HG02763 (cell line): ENCODE measurements around the gene CDH4.

Experiments used
- ATAC-seq: cut with Tn5 transposase; IDR thresholded peaks from one replicate; pipeline ENCODE4 v1.9.1; 2021; ENCODE audit warnings: mild to moderate bottlenecking, moderate library complexity; ENCODE audit not compliant: unreplicated experiment

Gene CDH4

DNA sequence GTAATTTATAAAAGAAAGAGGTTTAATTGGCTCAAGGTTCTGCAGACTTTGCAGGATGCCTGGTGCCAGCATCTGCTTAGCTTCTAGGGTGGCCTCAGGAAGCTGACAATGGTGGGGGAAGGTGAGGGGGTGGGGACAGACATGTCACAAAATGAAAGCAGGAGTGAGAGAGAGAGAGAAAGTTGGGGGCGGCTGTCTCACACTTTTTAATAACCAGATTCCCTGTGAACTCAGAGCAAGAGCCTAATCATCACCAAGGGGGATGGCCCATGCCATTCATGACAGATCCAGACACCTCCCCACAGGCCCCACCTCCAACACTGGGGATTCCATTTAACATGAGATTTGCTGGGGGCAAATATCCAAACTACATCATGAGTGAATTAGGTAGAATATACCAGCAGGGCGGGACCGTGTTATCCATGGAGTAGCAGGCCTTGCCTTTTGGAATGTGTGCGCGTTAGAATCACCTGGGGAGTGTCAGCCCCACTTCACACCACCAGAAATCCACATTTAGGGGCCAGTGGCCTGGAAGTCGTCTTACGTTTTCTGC is 258.8 kb downstream of the CDH4 start:
- no peak for ATAC-seq

DNA sequence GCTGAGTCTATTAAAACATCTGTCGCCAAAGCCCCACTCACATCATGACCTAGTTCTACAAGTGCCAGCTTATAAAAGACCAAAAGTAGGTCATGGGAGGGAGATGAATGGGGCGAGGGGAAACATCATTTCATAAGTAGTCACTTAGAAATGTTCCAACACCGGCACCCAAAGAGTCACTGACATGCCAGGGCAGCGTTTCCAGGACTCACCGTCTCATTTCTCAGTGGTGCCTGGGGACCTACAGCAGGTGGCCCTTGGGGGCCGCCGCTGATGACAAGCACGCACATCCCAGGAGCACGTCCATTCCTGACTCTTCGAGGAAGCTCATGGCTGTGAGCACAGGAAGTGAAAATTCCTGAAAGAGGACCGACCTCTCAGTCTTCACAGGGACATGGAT is 260.4 kb downstream of the CDH4 start:
- ATAC-seq: no peak

DNA sequence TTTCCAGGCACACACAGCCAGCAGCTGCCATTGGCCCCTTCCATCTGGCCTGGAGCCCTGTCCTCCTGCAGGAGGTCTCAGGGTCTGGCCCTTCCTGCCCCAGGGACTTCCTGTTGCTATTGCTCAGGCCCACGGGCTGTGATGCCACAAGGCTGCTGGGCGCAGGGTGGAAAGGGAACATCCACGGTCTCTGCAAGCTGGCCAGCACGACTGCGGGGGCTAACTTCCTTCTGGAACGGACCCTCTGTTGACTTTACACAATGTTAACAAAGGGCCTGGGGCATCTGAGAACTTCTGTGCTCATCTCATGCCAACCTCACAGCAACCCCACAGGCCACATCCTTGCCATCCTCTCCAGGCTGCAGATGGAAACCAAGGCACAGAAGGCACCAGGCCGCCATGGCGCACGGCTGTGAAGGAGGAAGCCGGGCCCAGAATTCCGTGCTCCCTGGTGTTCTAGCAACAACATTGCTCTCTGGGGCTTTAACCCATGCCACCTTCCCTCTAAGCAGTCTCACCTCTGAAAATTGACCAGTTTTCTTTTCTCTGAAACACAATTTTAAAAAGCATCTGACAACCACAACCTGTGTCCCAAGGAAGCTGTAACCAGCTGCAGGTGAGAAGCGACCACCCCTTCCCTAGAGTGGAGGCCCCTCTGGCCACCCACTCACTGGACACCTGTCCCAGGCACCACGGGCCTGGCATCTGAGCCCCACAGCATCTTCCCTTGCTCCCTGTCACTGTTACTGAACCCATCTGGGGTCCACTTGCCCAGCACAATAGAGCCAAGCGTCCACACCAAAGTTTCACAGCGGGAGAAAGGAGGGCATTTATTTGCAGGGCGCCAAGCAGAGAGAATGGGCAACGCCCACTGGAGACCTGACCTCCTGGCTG is 261.3 kb downstream of the CDH4 start:
- ATAC-seq: no peak

DNA sequence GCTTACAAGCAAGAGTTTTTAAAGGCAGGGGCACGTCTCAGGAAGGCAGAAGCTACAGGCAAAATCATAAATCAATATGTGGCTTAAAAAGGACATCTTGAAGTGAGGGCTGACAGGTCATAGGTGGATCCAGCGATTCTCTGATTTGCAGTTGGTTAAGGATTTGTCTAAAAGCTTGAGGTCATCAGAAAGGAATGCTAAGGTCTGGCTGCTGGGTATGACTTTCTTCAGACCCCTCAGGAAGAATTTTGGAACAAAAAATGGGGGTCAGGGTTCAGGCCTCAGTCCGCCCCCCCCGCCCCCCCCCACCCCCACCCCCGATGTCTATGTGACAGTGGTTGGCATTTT is 261.9 kb downstream of the CDH4 start:
- ATAC-seq: no peak

DNA sequence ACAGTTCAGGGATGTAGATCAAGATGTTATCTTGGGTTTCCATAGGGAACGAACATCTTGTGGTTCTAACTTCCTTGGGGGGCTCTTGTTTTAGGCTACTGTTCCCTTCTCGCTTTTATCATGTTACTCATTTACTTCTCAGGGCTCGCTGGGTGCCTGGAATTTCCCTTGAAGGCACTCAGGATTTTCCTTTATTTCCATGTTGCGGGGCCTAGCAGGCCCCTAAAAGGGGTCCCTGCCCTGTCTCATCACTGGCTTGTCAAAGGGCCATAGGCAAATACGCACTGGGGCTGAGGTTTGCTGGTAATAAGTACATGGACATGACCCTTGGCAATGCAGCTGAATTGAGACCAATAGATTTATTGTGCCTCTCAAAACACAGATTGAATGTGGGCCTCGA is 262.3 kb downstream of the CDH4 start:
- ATAC-seq: no peak

DNA sequence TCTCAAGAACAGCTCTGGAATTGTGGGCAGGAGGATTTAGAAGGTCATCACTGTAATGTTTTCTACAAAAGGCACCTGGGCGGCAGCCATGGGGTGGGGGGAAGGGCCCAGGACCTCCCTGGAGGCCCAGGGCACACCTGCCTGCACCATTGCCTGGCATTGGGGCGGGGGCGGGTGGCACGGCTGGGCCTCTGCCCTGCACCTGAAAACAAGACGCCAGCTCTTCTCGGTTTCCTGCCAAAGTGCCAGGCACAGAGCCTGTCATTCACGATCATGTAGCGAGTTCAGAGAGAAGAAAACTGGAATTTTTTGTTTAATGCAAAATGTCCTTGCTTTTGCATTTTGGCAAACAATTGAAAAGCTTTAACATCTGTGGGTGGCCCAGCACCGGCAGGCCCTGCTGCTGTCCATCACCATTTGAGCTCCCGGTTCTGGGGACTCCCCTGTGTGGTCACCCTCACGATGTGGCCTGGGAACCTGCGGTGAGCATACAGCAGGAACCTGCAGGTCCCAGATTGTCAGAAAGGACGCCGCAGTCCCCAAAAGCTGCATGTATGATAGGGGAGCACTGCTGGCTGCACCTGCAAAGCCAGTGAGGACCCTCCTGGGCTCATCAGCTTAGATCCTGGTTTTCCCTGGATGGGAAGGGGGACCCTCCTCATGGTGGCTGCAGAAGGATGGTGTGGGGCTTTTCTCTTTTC is 262.9 kb downstream of the CDH4 start:
- no peak for ATAC-seq

DNA sequence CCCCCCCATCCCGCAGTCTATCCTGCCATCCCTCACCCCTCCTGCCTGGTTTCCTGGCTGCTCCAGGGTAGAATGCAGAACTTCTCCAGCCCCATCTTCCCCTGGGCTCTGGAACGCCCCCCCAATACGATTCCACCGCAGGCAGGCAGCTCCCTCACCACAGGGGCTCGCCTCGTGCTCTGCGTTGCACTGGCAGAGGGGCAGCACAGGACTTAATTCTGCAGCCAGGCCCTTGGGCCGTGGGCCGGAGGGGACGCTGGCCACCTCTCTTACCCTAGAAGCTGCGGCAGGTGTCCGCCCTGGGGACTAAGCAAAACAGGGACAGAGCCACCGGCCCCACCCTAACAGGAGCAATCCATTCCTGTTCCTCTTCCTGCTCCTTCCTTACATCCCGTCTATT is 263.9 kb downstream of the CDH4 start:
- ATAC-seq: no peak

DNA sequence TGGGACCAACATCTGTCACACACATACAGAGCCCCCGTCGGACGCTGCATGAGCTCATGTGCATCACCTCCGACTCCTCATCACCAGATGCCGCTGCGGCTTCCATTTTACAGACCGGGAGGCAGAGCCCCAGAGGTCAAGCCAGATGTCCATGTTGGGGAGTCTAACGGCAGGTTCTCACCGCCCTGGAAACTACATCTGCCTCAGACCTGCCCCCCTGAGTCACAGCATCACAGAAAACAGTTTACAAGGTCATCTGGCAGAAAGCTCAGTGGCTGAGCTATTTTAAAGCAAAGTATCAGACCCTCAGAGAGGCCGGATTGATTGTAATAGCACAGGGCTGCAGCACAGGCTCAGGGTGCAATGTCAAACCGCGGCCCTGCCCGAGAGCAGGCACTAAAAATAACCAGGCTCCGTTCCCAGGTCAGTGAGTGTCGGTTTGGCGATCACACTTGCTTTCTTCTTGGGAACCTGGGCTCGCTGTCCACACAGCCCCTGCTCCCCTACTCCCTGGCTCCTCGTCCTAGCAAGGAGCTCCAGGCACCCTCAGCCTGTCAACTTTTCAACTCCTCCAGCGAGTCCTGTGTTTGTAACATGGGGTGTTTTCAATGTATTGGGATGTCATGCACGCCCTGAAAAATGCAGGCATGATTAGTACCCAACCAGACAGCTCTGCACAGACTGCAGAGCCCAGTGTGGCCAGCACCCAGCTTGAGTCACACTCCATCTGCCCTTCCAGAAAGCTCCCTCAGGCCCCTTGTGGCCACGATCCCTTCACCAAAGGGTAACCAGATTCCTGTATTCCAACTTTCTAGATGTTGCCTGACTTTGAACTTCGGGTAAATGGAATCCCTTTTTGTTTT is 264.5 kb downstream of the CDH4 start:
- ATAC-seq: no peak

DNA sequence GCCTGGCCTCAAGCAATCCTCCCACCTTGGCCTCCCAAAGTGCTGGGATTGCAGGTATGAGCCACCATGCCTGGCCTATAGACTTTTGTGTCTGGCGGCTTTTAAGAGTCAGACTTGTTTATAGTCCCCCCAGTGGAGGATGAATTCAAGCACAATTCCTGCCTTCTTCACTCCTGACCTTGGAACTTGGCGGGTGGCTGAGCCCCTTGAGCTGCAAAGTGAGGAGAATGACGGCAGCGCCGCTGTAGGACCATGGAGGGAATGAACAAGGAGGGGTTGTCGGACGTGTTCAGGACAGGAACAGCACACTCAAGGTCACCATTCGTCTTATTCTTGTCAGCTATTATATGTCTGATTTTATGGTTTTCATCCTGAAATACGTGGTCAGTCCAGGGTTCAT is 265.4 kb downstream of the CDH4 start:
- ATAC-seq: no peak

DNA sequence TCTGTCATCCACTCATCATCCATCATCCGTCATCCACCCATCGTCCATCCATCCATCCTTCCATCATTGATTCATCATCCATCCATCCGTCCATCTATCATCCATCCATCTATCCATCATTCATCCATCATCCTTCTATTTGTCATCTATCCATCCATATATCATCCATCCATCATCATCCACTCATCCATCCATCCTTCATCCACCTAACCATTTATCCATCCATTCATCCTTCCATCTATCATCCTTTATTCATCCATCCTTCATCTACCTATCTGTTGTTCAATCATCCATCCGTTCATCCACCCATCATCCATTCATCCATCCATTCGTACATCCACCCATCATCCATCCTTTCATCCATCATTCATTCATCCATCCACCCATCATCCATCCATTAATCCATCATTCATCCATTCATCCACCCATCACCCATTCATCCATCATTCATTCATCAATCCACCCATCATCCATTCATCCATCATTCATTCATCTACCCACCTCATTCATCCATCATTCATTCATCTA is 266.4 kb downstream of the CDH4 start:
- no peak for ATAC-seq

DNA sequence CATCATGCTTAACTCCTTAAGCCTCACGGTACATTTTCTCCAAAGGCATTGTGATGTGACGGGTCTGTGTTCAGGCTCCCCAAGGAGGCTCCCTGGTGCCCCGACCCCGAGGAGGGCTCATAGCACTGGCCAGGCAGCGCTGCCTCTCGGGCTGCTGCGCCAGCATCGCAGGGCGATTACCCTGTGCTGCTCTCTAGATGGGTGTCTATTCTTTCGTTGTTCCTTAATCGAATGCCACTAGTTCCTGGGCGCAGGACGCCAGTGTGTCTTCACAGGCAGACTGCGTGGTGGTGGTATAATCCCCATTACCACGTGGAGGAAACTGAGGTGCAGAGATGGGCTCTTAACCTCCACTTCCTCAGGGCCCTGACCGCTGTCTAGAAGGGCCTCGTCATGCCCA is 267.4 kb downstream of the CDH4 start:
- no peak for ATAC-seq

DNA sequence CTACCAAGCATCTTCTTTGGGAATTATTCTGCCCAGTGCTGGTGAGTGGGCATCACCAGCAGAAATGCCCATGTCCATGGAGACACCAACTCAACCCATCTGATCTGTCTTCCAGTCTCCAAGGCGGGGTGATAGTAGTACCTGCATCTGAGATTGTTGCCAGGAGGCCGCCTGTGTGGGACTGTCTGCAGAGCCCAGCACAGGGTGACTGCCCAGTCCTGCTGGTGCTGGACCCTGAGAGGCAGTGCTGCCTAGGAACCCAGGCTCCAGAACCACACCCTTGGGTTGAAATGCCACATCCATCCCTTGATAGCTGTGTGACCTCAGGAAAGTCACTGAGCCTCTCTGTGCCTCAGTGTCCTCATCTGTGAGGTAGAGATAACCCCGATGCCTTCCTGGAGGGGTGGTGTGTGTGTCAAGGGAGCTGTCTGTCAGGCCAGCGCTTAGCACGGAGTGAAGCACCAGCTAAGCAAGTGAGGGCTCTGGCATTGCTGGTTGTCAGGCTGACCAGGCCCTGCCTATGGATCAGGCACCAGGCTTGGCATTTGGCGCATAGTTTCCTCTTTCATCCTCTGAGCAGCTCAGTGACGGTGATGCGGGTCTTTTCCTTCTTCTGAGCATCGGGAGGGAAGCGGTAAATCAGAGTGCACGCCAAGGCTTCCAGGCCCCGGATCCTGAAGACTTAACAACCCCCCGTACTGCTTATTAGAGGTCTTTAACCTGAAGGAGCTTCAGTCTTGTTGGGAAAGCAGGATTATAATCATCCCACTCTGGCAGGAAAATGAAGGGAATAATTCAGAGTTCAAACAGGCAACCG is 268.2 kb downstream of the CDH4 start:
- no peak for ATAC-seq

DNA sequence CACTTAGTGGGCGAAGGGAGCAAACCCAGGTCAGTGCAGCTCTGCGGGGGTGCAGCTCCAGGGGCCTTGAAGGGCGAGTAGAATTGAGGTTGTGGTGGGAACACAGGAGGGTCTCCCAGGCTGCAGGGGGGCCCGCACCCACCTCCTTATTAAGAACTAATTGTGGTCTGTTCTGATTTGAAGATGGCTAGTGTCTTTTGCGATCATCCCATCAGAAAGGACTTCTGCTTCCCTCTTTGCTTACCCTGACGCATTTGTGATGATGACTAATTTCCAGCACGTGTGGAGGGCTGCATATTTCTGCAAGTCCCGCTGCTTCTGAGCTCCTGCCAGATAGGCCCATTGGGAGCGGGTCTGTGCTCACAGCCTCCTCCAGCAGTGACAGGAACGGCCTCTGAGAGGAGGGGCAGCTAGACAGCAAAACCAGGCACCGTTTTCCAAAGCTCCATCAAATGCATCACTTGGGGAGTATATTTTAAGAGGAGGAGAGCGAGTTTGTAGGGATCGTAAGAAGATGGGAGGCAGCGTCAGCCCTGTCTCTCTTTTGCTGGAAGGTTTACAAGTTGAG is 268.9 kb downstream of the CDH4 start:
- ATAC-seq: no peak

DNA sequence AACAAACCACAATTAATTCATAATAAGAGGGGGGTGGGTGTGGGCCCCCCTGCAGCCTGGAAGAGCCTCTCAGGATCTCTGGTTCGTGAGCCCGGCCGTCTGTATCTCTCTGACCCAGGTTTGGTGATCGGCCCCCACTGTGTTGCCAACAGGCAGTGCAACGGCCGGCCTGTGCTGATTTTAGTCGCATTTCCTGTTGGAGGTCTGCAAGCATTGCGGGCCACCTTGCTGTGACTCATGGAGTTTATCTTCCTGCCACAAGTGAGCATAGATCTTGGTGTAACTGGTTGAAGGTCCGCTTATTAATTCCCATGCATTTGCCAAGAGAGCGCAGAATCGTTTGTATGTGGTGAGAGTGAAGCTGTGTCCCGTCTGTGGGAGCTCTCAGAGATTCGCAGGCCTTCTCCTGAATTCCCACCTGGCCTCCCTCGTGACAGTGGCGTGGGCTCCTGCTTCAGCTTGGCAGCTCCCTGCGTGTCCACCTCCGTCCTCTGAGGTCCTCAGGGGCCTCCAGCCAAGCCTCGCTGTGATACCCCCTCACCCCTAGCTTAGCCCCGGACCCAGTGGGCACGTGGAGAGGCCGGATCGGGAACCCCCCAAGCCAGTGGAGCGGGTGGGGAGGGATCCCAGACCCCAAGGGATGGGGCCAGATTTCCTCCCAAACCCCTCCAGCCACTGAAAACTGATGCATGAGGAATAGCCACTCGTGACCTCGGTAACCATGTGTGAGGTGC is 269.8 kb downstream of the CDH4 start:
- no peak for ATAC-seq

DNA sequence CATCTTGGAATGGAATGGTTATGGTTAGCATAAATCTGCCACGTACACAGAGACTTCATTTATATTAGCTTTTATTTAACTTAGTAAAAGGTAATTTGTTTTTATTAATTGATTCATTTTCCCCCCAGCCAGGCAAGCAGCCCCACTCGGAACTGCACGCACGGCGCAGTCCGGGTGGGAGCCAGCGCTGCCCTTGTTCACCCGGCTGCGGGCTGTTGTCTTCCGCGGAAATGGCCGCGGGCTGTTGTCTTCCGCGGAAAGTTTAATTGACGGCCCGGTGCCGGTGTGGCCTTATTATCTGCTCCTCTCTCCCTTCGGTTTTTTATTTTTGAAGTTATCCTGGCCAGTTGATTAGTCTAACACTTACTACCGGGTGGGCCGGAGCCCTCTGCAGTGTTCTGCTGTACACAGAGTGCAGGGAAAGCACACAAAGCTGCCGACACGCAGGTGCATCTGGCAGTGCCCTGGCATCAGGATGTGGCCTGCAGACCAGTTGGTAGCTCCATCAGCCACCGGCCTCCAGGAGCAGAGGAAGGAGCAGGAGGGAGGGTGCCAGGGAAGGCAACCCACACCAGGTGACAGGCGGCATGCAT is 270.5 kb downstream of the CDH4 start:
- ATAC-seq: no peak

DNA sequence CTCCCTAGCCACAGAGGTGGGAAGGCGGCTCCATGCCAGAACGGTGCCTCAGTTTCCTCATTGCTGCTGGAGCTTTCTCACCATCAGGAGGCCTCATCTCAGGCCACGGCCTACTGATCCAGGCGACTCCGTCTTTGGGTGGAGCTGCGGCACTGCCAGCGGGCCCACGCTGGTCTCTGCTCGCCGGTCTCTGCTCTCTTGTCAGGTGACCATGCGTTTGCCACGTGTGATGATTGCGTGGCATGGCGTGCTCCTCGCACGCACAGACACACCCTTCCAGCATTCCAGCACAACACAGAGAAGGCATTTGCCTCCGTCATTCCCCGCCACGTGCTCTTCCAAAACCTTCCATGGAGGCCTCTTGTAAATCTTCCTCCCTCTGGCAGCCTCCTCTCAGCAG is 271.1 kb downstream of the CDH4 start:
- no peak for ATAC-seq

DNA sequence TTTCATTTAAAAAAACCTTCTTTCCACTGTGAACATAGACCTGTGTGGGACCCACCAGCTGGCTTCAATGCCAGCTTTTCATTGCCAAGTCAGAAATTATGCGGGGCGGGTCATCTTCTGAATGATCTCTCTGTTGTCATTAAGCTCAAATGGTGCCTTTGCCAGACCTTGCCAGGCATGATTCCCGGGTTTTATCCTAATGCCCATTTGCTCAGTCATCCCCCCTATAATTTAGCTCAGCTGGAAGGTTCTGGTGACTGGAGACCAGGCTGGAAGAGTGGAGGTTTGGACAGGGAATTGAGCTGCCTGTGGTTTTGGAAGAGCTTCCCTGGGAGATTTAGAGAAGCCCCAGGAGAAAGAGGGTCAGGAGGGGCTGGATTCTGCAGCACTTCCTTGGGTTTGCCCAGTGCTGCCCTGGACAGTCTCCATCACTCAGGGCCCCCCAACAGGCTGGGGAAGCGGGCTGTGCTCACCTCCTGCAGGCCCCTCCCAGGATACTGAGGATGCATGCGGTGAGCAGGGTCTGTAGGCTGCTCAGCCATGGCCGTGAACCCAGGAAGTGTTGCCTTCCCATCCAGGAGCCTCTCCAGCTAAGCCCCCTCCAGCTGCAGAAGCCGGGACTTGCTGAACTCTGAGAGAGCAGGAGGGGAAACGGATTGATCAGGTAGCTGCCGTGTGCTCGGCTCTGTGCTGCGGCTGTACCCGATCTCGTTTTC is 273.0 kb downstream of the CDH4 start:
- ATAC-seq: no peak

DNA sequence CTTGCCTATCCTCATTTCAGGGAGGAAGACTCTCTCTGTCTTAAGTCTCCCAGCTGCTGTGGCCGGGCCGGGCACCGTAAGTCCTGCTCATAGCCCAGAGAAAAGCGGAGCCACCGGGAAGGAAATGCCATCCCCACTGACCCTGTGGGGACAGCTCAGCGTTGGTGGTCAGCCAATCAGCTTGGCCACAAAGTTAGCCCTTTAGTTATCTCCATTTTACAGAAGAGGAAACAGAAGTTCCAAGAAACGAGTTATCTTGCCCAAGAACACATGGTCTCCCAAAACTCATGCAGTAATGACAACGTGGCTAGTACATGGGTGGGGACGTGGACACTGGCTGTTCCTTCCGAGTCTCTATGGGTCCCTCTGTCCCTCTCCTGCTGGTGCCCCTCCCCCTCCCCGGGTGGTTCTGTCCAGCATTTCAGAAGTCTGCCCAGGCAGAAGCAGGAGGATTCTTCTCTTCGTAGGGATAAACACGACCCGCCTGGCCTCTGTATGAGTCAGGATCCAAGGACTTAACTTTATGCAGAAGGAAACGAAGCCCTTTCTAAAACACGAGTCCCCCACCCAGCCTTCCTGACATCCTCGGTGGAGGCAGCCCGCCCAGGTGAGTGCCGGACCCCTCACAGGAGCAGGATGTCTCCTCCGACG is 273.8 kb downstream of the CDH4 start:
- no peak for ATAC-seq
